ENCODE measurements around the gene PRR19. TPM values are rescaled to one million over a fixed set of nuclear protein-coding genes. Genes with fewer than 3 reads are reported as not detected.
"Not testable (repeated sequence)": the region's sequence is repeated elsewhere in the genome, so short reads cannot be mapped to it uniquely, and the experiment has no call there.

PRR19 gene
- total RNA-seq, 1 experiment from 2014 or later = 3.6 TPM

DNA sequence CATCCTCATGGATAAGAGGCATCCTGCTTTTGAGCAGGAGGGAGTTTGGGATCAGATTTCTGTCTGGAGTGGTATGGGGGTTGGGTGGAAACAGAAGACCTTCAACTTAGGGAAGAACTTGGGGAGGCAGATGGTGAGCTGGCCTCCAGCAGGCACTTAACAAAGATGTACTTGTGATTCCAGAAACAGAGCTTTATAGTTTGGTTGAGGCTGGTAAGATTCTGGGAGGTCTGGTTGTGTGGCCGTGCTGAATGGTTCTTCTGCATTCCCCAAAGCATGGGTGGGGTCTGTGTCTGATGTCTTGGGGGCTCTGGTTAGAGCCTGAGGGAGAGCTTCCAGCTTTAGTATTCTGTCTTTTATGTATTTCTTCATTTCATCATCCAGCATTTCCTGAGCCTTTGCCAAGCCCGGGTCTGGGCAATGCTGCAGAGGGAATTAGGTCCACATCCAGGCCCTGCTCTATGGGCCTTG is 28.3 kb downstream of the PRR19 start:
- H3K9me3 ChIP-seq (ENCODE audit: low read depth, low read length, poor library complexity, severe bottlenecking) = no peaks in the 10 kb centered on the region
- no TSS peak for BruUV-seq (replicated peaks)
- peaks cover 8% of the 10 kb centered on the region for H3K4me1 ChIP-seq (ENCODE audit: insufficient read depth, low read length, poor library complexity, severe bottlenecking)
- POLR2A ChIA-PET (ENCODE audit: low non-redundant PET) = no interaction called here
- H3K27ac ChIP-seq (ENCODE audit: low read depth, low read length, poor library complexity, severe bottlenecking) = peak overlapping the region; percentile 37
- H3K27me3 ChIP-seq (replicated peaks; ENCODE audit: insufficient read depth, low read depth, low read length, poor library complexity) = no peaks in the 10 kb centered on the region
- CTCF ChIA-PET = no interaction called here
- no peaks in the 10 kb centered on the region for H3K36me3 ChIP-seq (ENCODE audit: insufficient read depth, low read length, poor library complexity, severe bottlenecking)
- intact Hi-C loops (cut with micrococcal nuclease; ENCODE audit: unreplicated experiment) = no loop called here
- DNase-seq (ENCODE audit: low spot score) = no peak
- H3K4me3 ChIP-seq (ENCODE audit: low read depth, low read length, poor library complexity, severe bottlenecking) = no peak overlapping the region
- TF ChIP-seq, protein P1, sequence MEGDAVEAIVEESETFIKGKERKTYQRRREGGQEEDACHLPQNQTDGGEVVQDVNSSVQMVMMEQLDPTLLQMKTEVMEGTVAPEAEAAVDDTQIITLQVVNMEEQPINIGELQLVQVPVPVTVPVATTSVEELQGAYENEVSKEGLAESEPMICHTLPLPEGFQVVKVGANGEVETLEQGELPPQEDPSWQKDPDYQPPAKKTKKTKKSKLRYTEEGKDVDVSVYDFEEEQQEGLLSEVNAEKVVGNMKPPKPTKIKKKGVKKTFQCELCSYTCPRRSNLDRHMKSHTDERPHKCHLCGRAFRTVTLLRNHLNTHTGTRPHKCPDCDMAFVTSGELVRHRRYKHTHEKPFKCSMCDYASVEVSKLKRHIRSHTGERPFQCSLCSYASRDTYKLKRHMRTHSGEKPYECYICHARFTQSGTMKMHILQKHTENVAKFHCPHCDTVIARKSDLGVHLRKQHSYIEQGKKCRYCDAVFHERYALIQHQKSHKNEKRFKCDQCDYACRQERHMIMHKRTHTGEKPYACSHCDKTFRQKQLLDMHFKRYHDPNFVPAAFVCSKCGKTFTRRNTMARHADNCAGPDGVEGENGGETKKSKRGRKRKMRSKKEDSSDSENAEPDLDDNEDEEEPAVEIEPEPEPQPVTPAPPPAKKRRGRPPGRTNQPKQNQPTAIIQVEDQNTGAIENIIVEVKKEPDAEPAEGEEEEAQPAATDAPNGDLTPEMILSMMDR (conservative IDR thresholded peaks at IDR 0.05; ENCODE audit: low read depth, low read length) = no peak
- no peak for TF ChIP-seq EZH2 (IDR thresholded peaks at IDR 0.05; ENCODE audit: borderline replicate concordance, low read depth, low read length, poor library complexity, severe bottlenecking)

DNA sequence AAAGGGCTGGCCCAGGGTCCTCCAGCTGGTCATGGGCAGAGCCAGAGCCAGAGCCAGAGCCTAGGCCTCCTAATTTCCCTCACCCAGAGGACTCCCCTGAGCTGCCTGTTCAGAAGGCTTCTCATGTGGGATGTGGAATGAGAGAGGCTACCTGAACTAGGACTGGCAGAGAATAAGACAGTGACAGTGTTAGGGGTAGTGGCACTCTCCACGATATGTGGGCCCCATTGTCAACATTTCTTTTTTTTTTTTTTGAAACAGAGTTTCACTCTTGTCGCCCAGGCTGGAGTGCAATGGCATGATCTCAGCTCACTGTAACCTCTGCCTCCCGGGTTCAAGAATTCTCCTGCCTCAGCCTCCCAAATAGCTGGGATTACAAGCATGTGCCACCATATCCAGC is 29.4 kb downstream of the PRR19 start:
- POLR2A ChIA-PET (ENCODE audit: low non-redundant PET) = interaction anchor here (0.6 kb wide), 1 partner anchor 450 kb away, joined by 4 read pairs; no protein-coding TSS in a partner anchor
- H3K27ac ChIP-seq (ENCODE audit: low read depth, low read length, poor library complexity, severe bottlenecking); CTCF ChIA-PET; H3K36me3 ChIP-seq (ENCODE audit: insufficient read depth, low read length, poor library complexity, severe bottlenecking); BruUV-seq (replicated peaks); H3K4me1 ChIP-seq (ENCODE audit: insufficient read depth, low read length, poor library complexity, severe bottlenecking); intact Hi-C loops (cut with micrococcal nuclease; ENCODE audit: unreplicated experiment); DNase-seq (ENCODE audit: low spot score); H3K27me3 ChIP-seq (replicated peaks; ENCODE audit: insufficient read depth, low read depth, low read length, poor library complexity); H3K9me3 ChIP-seq (ENCODE audit: low read depth, low read length, poor library complexity, severe bottlenecking); H3K4me3 ChIP-seq (ENCODE audit: low read depth, low read length, poor library complexity, severe bottlenecking): not testable (repeated sequence)

- DNase-seq (ENCODE audit: low spot score) = no peak
- Histone ChIP-seq H3K36me3 (ENCODE audit: insufficient read depth, low read length, poor library complexity, severe bottlenecking) (peaks cover 3% of the 10 kb centered on the region), H3K27me3 (replicated peaks; ENCODE audit: insufficient read depth, low read depth, low read length, poor library complexity) (no peaks in the 10 kb centered on the region), H3K9me3 (ENCODE audit: low read depth, low read length, poor library complexity, severe bottlenecking) (no peaks in the 10 kb centered on the region), H3K4me3 (ENCODE audit: low read depth, low read length, poor library complexity, severe bottlenecking) (no peak overlapping the region), H3K4me1 (ENCODE audit: insufficient read depth, low read length, poor library complexity, severe bottlenecking) (peaks cover 8% of the 10 kb centered on the region), H3K27ac (ENCODE audit: low read depth, low read length, poor library complexity, severe bottlenecking) (no peak overlapping the region)
- no peak for TF ChIP-seq EZH2 (IDR thresholded peaks at IDR 0.05; ENCODE audit: borderline replicate concordance, low read depth, low read length, poor library complexity, severe bottlenecking)
- TF ChIP-seq, protein P1 (conservative IDR thresholded peaks at IDR 0.05; ENCODE audit: low read depth, low read length) = no peak
- POLR2A ChIA-PET (ENCODE audit: low non-redundant PET) = interaction anchor here (0.6 kb wide), 1 partner anchor 451 kb away, joined by 4 read pairs; no protein-coding TSS in a partner anchor
- intact Hi-C loops (cut with micrococcal nuclease; ENCODE audit: unreplicated experiment) = no loop called here
- CTCF ChIA-PET = no interaction called here
- no TSS peak for BruUV-seq (replicated peaks)
Measured at GRCh38 chr19:42332059-42332458, 30.1 kb downstream of the PRR19 start.

- Histone ChIP-seq H3K36me3 (ENCODE audit: insufficient read depth, low read length, poor library complexity, severe bottlenecking) (peaks cover 3% of the 10 kb centered on the region), H3K27ac (ENCODE audit: low read depth, low read length, poor library complexity, severe bottlenecking) (no peak overlapping the region), H3K4me1 (ENCODE audit: insufficient read depth, low read length, poor library complexity, severe bottlenecking) (peaks cover 8% of the 10 kb centered on the region), H3K4me3 (ENCODE audit: low read depth, low read length, poor library complexity, severe bottlenecking) (no peak overlapping the region), H3K9me3 (ENCODE audit: low read depth, low read length, poor library complexity, severe bottlenecking) (no peaks in the 10 kb centered on the region), H3K27me3 (replicated peaks; ENCODE audit: insufficient read depth, low read depth, low read length, poor library complexity) (no peaks in the 10 kb centered on the region)
- TF ChIP-seq, protein P1 (conservative IDR thresholded peaks at IDR 0.05; ENCODE audit: low read depth, low read length) = no peak
- TF ChIP-seq EZH2 (IDR thresholded peaks at IDR 0.05; ENCODE audit: borderline replicate concordance, low read depth, low read length, poor library complexity, severe bottlenecking) = no peak
- no TSS peak for BruUV-seq (replicated peaks)
- ChIA-PET CTCF (no interaction called here), POLR2A (ENCODE audit: low non-redundant PET) (no interaction called here)
- no peak for DNase-seq (ENCODE audit: low spot score)
- intact Hi-C loops (cut with micrococcal nuclease; ENCODE audit: unreplicated experiment) = no loop called here
Measured at GRCh38 chr19:42333018-42333417, 31.1 kb downstream of the PRR19 start.
